Skeletal muscle satellite cell (primary cell): Measurements from ENCODE around the gene DAPK1.

Source experiments
- H3K27me3 ChIP-seq: 2 replicates; pipeline ENCODE4 v1.7.0; 2013; ENCODE audit warnings: low read length; ENCODE audit not compliant: control insufficient read depth, insufficient read depth
- H3K36me3 ChIP-seq: 2 replicates; pipeline ENCODE4 v1.7.0; 2013; ENCODE audit warnings: mild to moderate bottlenecking, control low read depth, low read length; ENCODE audit not compliant: insufficient read depth
- H3K4me1 ChIP-seq: 2 replicates; pipeline ENCODE4 v1.7.0; 2013; ENCODE audit warnings: low read length; ENCODE audit not compliant: control insufficient read depth, insufficient read depth
- H3K4me2 ChIP-seq: 2 replicates; pipeline ENCODE4 v1.7.0; 2013; ENCODE audit warnings: mild to moderate bottlenecking, low read length
- H3K4me3 ChIP-seq: 2 replicates; pipeline ENCODE4 v1.7.0; 2013; ENCODE audit warnings: low read length
- H3K9ac ChIP-seq: 2 replicates; pipeline ENCODE4 v1.7.0; 2013; ENCODE audit warnings: mild to moderate bottlenecking, low read depth, low read length, moderate library complexity
- H3K9me3 ChIP-seq: replicated peaks from 2 replicates; pipeline ENCODE4 v1.7.0; 2013; ENCODE audit warnings: mild to moderate bottlenecking, control low read depth, low read length

The DAPK1 gene

GRCh38 chr9:87578625-87579024, 81.0 kb downstream of the DAPK1 start:
- no peaks in the 10 kb centered on the region for H3K27me3 ChIP-seq
- peaks cover 9% of the 10 kb centered on the region for H3K4me1 ChIP-seq
- no peak overlapping the region for H3K9ac ChIP-seq
- no peak overlapping the region for H3K4me2 ChIP-seq
- H3K9me3 ChIP-seq = no peaks in the 10 kb centered on the region
- H3K36me3 ChIP-seq = no peaks in the 10 kb centered on the region
- no peak overlapping the region for H3K4me3 ChIP-seq

GRCh38 chr9:87579781-87580541, 82.3 kb downstream of the DAPK1 start:
- Histone ChIP-seq H3K4me3 (no peak overlapping the region), H3K4me2 (no peak overlapping the region), H3K36me3 (no peaks in the 10 kb centered on the region), H3K9me3 (no peaks in the 10 kb centered on the region), H3K4me1 (peaks cover 9% of the 10 kb centered on the region), H3K27me3 (no peaks in the 10 kb centered on the region), H3K9ac (no peak overlapping the region)

DNA sequence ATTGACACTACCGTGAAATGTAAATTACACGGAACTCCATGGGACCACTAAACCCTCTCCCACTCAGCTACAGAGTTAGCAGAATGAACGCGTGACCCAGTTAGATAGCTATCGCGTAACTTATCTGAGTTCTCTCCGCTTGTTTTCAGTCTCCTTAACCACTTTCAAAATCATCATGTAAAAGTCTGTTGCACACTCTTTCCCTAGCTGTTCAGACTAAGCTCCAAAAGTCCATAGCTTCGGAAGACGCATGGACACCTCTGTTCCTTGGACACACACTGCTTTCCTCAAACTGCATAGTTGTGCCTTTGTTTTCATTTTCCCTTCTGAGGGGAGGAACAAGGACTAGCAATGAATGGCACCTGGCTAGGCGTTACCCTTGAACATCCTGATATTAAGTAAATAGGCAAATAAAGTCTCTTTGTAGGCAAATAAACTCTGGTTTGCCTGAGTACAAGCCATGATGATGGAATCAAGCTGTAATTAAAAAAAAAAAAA, 83.3 kb downstream of the DAPK1 start:
- no peaks in the 10 kb centered on the region for H3K27me3 ChIP-seq
- no peaks in the 10 kb centered on the region for H3K9me3 ChIP-seq
- no peaks in the 10 kb centered on the region for H3K36me3 ChIP-seq
- no peak overlapping the region for H3K4me2 ChIP-seq
- H3K9ac ChIP-seq = no peak overlapping the region
- no peak overlapping the region for H3K4me3 ChIP-seq
- peaks cover 9% of the 10 kb centered on the region for H3K4me1 ChIP-seq

DNA sequence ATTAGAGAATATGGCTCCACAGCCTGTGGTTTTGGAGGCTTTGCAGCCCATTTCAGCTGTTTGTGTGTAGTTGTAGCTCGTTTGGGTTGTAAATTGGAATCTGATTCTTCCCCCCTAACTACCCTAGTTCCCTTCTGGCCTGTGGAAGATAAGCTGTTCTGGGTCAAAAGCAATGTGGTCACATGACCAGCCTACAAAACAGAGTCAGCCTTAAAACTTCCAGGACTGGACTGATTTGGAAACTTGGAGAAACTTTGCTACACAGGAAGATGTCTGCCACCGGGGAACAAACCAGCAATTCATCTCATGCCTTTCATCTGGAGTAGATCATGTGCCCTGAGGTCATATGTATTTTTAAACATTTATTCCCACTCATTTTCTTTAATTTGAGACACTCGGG, 83.8 kb downstream of the DAPK1 start:
- no peaks in the 10 kb centered on the region for H3K27me3 ChIP-seq
- H3K4me1 ChIP-seq = peaks cover 9% of the 10 kb centered on the region
- no peak overlapping the region for H3K4me2 ChIP-seq
- no peaks in the 10 kb centered on the region for H3K9me3 ChIP-seq
- no peak overlapping the region for H3K9ac ChIP-seq
- H3K4me3 ChIP-seq = no peak overlapping the region
- H3K36me3 ChIP-seq = no peaks in the 10 kb centered on the region

DNA sequence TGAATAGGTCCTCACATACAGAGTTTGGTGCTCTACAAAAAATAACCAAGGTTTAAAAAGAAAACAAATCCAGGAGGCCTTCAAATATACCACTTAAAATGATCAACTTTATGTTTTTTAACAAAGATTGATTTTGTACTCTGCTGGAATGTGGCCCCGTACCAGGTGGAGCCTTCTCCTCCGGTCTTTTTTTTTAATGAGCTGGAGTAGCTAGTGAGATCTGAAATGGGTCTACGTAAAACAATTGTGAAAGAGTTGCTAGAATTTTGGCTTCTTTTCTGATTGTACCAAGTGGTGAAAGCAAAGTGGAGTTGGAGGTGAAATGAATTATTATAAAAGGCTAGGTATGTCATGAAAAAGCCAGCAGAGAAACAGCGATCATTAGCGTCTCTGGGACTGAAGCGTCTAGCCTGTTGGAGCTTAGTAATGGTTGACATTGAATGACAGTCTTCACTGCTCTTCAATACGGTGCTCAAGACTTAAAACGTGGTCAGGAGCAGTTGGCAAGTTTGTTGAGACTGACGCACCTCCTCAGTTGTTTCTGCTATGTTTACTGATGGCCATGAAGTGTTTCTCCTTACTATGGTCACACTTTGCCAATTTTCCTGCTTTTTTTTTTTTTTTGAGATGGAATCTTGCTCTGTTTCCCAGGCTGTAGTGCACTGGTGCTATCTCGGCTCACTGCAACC, 84.4 kb downstream of the DAPK1 start:
- H3K4me2 ChIP-seq = no peak overlapping the region
- no peaks in the 10 kb centered on the region for H3K9me3 ChIP-seq
- H3K36me3 ChIP-seq = no peaks in the 10 kb centered on the region
- no peak overlapping the region for H3K4me3 ChIP-seq
- peaks cover 9% of the 10 kb centered on the region for H3K4me1 ChIP-seq
- no peaks in the 10 kb centered on the region for H3K27me3 ChIP-seq
- H3K9ac ChIP-seq = no peak overlapping the region

- no peak overlapping the region for H3K4me2 ChIP-seq
These were observed 86.7 kb downstream of the DAPK1 start for GRCh38 chr9:87584326-87584725.

DNA sequence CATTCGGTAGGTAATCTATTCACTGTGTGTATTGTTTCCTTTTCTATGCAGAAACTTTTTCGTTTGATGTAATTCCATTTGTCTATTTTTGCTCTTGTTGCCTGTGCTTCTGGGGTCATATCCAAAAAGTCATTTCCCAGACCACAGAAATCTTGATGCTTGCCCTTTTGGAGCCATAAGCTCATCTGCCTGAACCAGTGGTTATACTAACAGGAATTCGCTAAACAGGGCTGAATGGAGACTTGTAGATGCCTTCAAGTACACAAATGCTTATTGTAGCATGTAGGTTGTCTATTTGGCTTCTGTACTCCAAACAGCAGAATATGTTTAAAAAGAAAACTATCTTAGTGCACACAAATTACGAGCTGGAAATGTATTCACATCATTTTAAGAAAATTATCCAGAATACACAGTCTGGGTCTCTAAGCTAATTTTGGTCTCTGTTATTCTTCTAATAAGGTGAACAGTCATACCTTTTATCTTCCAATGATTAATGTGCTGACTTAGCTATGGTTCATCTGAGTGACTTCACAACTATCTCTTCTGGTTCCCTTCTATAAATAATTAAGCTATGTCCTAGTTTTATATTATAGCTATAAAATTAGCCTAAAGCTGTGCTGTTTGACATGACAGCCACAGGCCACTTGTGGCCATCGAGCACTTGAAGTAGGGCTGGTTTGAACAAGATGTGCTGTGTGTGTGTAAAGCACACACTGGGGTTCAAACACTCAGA, 87.6 kb downstream of the DAPK1 start:
- H3K9ac ChIP-seq = no peak overlapping the region
- no peaks in the 10 kb centered on the region for H3K36me3 ChIP-seq
- no peaks in the 10 kb centered on the region for H3K4me1 ChIP-seq
- H3K27me3 ChIP-seq = no peaks in the 10 kb centered on the region
- H3K9me3 ChIP-seq = no peaks in the 10 kb centered on the region
- H3K4me2 ChIP-seq = no peak overlapping the region
- H3K4me3 ChIP-seq = no peak overlapping the region

More at GRCh38 chr9:87584326-87584725, 86.7 kb downstream of the DAPK1 start:
- Histone ChIP-seq H3K27me3 (no peaks in the 10 kb centered on the region), H3K4me1 (no peaks in the 10 kb centered on the region), H3K9ac (no peak overlapping the region), H3K9me3 (no peaks in the 10 kb centered on the region), H3K36me3 (no peaks in the 10 kb centered on the region), H3K4me3 (no peak overlapping the region)

- H3K36me3 ChIP-seq = no peaks in the 10 kb centered on the region
- no peak overlapping the region for H3K4me2 ChIP-seq
- H3K4me3 ChIP-seq = no peak overlapping the region
- H3K9ac ChIP-seq = no peak overlapping the region
- H3K4me1 ChIP-seq = no peaks in the 10 kb centered on the region
- no peaks in the 10 kb centered on the region for H3K9me3 ChIP-seq
- H3K27me3 ChIP-seq = no peaks in the 10 kb centered on the region
These were observed 89.2 kb downstream of the DAPK1 start for GRCh38 chr9:87586731-87587355.

DNA sequence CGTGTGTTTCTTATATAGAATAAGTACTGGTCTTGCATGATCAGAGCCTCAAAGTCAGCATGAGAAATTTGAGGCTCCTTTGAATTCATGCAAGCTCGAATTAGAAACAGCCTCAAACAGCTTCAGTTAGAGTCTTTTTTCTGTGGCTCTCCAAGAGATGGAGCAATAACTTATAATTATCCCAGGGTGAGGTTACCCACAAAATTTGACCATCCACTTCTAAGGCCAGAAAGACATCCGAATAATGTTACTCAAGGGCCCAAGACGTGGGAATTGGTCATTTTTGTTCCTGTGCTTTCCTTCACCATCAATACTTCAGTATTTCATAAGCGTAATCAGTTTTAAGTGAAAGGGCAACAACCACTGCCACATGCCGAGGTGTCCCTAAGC, 89.7 kb downstream of the DAPK1 start:
- Histone ChIP-seq H3K4me3 (no peak overlapping the region), H3K4me1 (peaks cover 4% of the 10 kb centered on the region), H3K27me3 (no peaks in the 10 kb centered on the region), H3K4me2 (no peak overlapping the region), H3K36me3 (no peaks in the 10 kb centered on the region), H3K9ac (no peak overlapping the region), H3K9me3 (no peaks in the 10 kb centered on the region)

GRCh38 chr9:87587864-87588263, 90.2 kb downstream of the DAPK1 start:
- peaks cover 9% of the 10 kb centered on the region for H3K4me1 ChIP-seq
- H3K27me3 ChIP-seq = no peaks in the 10 kb centered on the region
- H3K4me3 ChIP-seq = no peak overlapping the region
- H3K9ac ChIP-seq = no peak overlapping the region
- H3K9me3 ChIP-seq = no peaks in the 10 kb centered on the region
- no peak overlapping the region for H3K4me2 ChIP-seq
- H3K36me3 ChIP-seq = no peaks in the 10 kb centered on the region

DNA sequence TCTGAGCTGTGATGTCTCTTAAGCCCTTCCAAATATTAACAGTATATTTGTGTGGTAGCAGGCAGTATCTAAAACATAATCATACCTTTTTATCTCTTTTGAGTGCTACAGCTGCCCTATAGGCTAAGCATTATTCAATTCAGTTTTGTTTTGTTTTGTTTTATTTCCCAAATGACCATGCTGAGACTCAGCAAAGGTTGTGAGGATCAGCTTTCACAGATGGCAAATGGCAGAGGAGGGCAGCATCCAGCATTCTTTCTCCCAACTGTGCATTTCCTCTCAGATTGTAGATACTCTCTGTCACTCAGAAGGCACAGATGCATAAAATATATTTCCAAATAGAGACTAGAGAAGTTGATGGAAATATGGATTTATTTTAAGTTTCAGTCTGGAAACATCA, 90.7 kb downstream of the DAPK1 start:
- H3K36me3 ChIP-seq = no peaks in the 10 kb centered on the region
- H3K27me3 ChIP-seq = no peaks in the 10 kb centered on the region
- no peak overlapping the region for H3K9ac ChIP-seq
- no peak overlapping the region for H3K4me2 ChIP-seq
- H3K4me1 ChIP-seq = peaks cover 13% of the 10 kb centered on the region
- H3K4me3 ChIP-seq = no peak overlapping the region
- no peaks in the 10 kb centered on the region for H3K9me3 ChIP-seq
